HepG2 (cell line): ENCODE results near the gene RICTOR. TPM values are rescaled to one million over a fixed set of nuclear protein-coding genes. Genes with fewer than 3 reads are reported as not detected.

Experiments
- ATAC-seq: fragments of 200-7000 bp; cut with Tn5 transposase; 3 replicates; pipeline ENCODE4 v1.9.1; 2020; ENCODE audit warnings: mild to moderate bottlenecking, moderate library complexity
- BruUV-seq: library from RNA; stranded (reverse); fragments of 400-500 nt; replicated peaks from 2 replicates; lab custom pipeline; 2021; lab: Mats Ljungman, UMichigan
- CTCF ChIA-PET: fragments of 300-600 bp; formaldehyde crosslinking; extraction: SDS; loops from one replicate; lab custom pipeline; 2021; ENCODE audit warnings: low total read pairs, inconsistent platforms, low intra/inter-chr PET ratio; lab: Yijun Ruan, JAX
- POLR2A ChIA-PET: fragments of 350-600 bp; sonication (Branson Sonifier 250); formaldehyde crosslinking; loops from one replicate; lab custom pipeline; 2020; ENCODE audit warnings: antibody characterized with exemption, inconsistent platforms; lab: Yijun Ruan, JAX
- DNase-seq: peaks from one replicate; pipeline ENCODE4 v3.0.0-alpha.2; 2015; ENCODE audit warnings: low spot score
- FAIRE-seq: peaks from 3 replicates; lab custom pipeline; 2011; peaks lifted over from hg19 to GRCh38; lab: Jason Lieb, UNC
- H2AFZ ChIP-seq: one replicate; pipeline ENCODE4 v1.6.1; 2011; ENCODE audit warnings: low read length, inconsistent platforms
- H3K27ac ChIP-seq: fragments of 300-600 bp; 3 replicates; pipeline ENCODE4 v1.8.0; 2011; ENCODE audit warnings: mixed run types, mild to moderate bottlenecking, mixed read lengths, low read length, inconsistent platforms; ENCODE audit not compliant: insufficient read depth; ENCODE audit errors: extremely low read length
- H3K27me3 ChIP-seq, 2 experiments: fragments of 200-600 bp in 1 of 2; 2 replicates in 1 of 2; 3 replicates in 1 of 2; pipeline versions ENCODE4 v1.6.0 to v1.8.0; 2011; ENCODE audit warnings: low read length in 2 of 2, mild to moderate bottlenecking in 2 of 2, moderate library complexity in 2 of 2, inconsistent platforms in 1 of 2; ENCODE audit not compliant: insufficient read depth in 2 of 2, control insufficient read depth in 1 of 2
- H3K36me3 ChIP-seq, 2 experiments: fragments of 200-600 bp in 1 of 2; replicated peaks in 1 of 2; 2 replicates in 1 of 2; 3 replicates in 1 of 2; pipeline versions ENCODE4 v1.5.1 to v1.8.0; 2011; ENCODE audit warnings: low read length in 2 of 2, inconsistent platforms in 1 of 2; ENCODE audit not compliant: insufficient read depth in 2 of 2, control insufficient read depth in 1 of 2
- H3K4me1 ChIP-seq: 2 replicates; pipeline ENCODE4 v1.5.1; 2012; ENCODE audit warnings: low read length, inconsistent platforms; ENCODE audit not compliant: insufficient read depth
- H3K4me2 ChIP-seq: 2 replicates; pipeline ENCODE4 v1.6.0; 2011; ENCODE audit warnings: low read depth, low read length, inconsistent platforms
- H3K4me3 ChIP-seq, 3 experiments: fragments of 200-600 bp in 1 of 3; sonication (generic), shearing (Covaris generic) in 1 of 3; replicated peaks in 1 of 3; 2 replicates each; pipeline ENCODE4 v1.5.1; 2011 to 2016; ENCODE audit warnings: low read length in 3 of 3, inconsistent platforms in 2 of 3, low read depth in 2 of 3, mild to moderate bottlenecking in 2 of 3, control low read depth in 1 of 3, mixed read lengths in 1 of 3; ENCODE audit not compliant: insufficient read depth in 1 of 3
- H3K79me2 ChIP-seq: one replicate; pipeline ENCODE4 v1.6.1; 2011; ENCODE audit warnings: low read length, inconsistent platforms; ENCODE audit not compliant: insufficient read depth
- H3K9ac ChIP-seq: 2 replicates; pipeline ENCODE4 v1.6.0; 2011; ENCODE audit warnings: mild to moderate bottlenecking, low read depth, low read length, inconsistent platforms; ENCODE audit not compliant: insufficient read depth
- H3K9me3 ChIP-seq: 2 replicates; pipeline ENCODE4 v1.5.1; 2012; ENCODE audit warnings: mild to moderate bottlenecking, low read length
- H4K20me1 ChIP-seq: 2 replicates; pipeline ENCODE4 v1.6.0; 2011; ENCODE audit warnings: inconsistent platforms, mild to moderate bottlenecking, low read length, moderate library complexity; ENCODE audit not compliant: insufficient read depth
- ADNP ChIP-seq: sonication (generic); formaldehyde crosslinking; IDR thresholded peaks from 2 replicates; pipeline ENCODE4 v1.4.0; 2020; ENCODE audit warnings: missing genetic modification reagents
- DBP ChIP-seq: sonication (generic); formaldehyde crosslinking; IDR thresholded peaks from 2 replicates; pipeline ENCODE4 v1.4.0; 2020; ENCODE audit warnings: missing genetic modification reagents; ENCODE audit errors: not compliant biosample characterization
- E2F5 ChIP-seq: sonication (generic); formaldehyde crosslinking; conservative IDR thresholded peaks from 2 replicates; pipeline ENCODE4 v1.4.0; 2020; ENCODE audit warnings: missing genetic modification reagents
- HCFC1 ChIP-seq: fragments of 150-350 bp; IDR thresholded peaks from 2 replicates; pipeline ENCODE4 v1.6.1; 2014; ENCODE audit warnings: low read depth, low read length
- HIC2 ChIP-seq: sonication (generic); formaldehyde crosslinking; IDR thresholded peaks from 2 replicates; pipeline ENCODE4 v1.9.0; 2022; ENCODE audit warnings: low read depth, missing genetic modification reagents
- LRRFIP1 ChIP-seq: sonication (generic); formaldehyde crosslinking; conservative IDR thresholded peaks from 2 replicates; pipeline ENCODE4 v1.4.0; 2020; ENCODE audit warnings: missing genetic modification reagents
- MEIS2 ChIP-seq: sonication (generic); formaldehyde crosslinking; IDR thresholded peaks from 2 replicates; pipeline ENCODE4 v1.9.0; 2021; ENCODE audit warnings: mild to moderate bottlenecking, missing genetic modification reagents
- MNT ChIP-seq: fragments of 450-650 bp; IDR thresholded peaks from 2 replicates; pipeline ENCODE4 v1.6.1; 2016
- NFYC ChIP-seq: IDR thresholded peaks from 2 replicates; pipeline ENCODE4 v1.6.1; 2016; ENCODE audit warnings: missing genetic modification reagents, missing compliant biosample characterization
- RBM39 ChIP-seq: fragments of 200-400 bp; formaldehyde crosslinking; IDR thresholded peaks from one replicate; pipeline ENCODE4 v1.6.1; 2018; ENCODE audit warnings: antibody characterized with exemption, mild to moderate bottlenecking, low read depth, low read length; ENCODE audit not compliant: poor library complexity, severe bottlenecking
- SIN3A ChIP-seq: IDR thresholded peaks from 2 replicates; pipeline ENCODE4 v1.6.1; 2011; ENCODE audit warnings: low read depth, mild to moderate bottlenecking, control low read depth, low read length, borderline replicate concordance
- SP2 ChIP-seq: sonication (generic); formaldehyde crosslinking; IDR thresholded peaks from 2 replicates; pipeline ENCODE4 v1.5.1; 2020; ENCODE audit warnings: mild to moderate bottlenecking, missing genetic modification reagents
- U2AF2 ChIP-seq: fragments of 200-400 bp; formaldehyde crosslinking; IDR thresholded peaks from 2 replicates; pipeline ENCODE4 v1.6.1; 2017; ENCODE audit warnings: low read depth, mild to moderate bottlenecking, low read length
- ZBTB7A ChIP-seq: sonication (generic); formaldehyde crosslinking; IDR thresholded peaks from 2 replicates; pipeline ENCODE4 v1.8.0; 2022; ENCODE audit warnings: mild to moderate bottlenecking, missing genetic modification reagents
- ZNF296 ChIP-seq: sonication (generic); formaldehyde crosslinking; conservative IDR thresholded peaks from 2 replicates; pipeline ENCODE4 v1.5.0; 2020; ENCODE audit warnings: mild to moderate bottlenecking, missing genetic modification reagents
- ZNF331 ChIP-seq: sonication (generic); formaldehyde crosslinking; IDR thresholded peaks from 2 replicates; pipeline ENCODE4 v1.4.0; 2020; ENCODE audit warnings: missing genetic modification reagents
- ZNF619 ChIP-seq: sonication (generic); formaldehyde crosslinking; IDR thresholded peaks from 2 replicates; pipeline ENCODE4 v1.4.0; 2020; ENCODE audit warnings: mild to moderate bottlenecking, missing genetic modification reagents
- ZNF746 ChIP-seq: sonication (generic); formaldehyde crosslinking; IDR thresholded peaks from 2 replicates; pipeline ENCODE4 v1.8.0; 2022; ENCODE audit warnings: mild to moderate bottlenecking, missing genetic modification reagents
- WGBS: methylation state at CpG from one replicate; pipeline ENCODE4 v1.1.6; 2017; ENCODE audit warnings: low lambda C conversion rate; 5-methylcytosine and 5-hydroxymethylcytosine counted together
- in situ Hi-C: cut with HindIII; loops from 2 replicates; pipeline ENCODE4 v1.10.0; 2017; ENCODE audit warnings: low pct_unique_long_range_greater_than_20kb; ENCODE audit not compliant: extremely low pct_ligation_motif_present
- intact Hi-C: fragments of 100-400 bp; cut with micrococcal nuclease; formaldehyde crosslinking; loops from one replicate; pipeline ENCODE4 v1.10.0; 2022; ENCODE audit not compliant: unreplicated experiment
- polyA plus RNA-seq, 8 experiments: library from polyadenylated mRNA; depleted of rRNA in 3 of 8; stranded (reverse) in 7 of 8; unstranded in 1 of 8; fragments of >200 nt; fragmentation: Illumina TruSeq in 4 of 8; extraction: Trizol in 4 of 8; gene quantifications; 2 replicates each; pipeline versions ENCODE4 v1.2.1 to v1.2.3, GENCODE V29; 2011 to 2016; ENCODE audit warnings: low read depth in 4 of 8, missing spikeins in 1 of 8, mixed read lengths in 1 of 8; ENCODE audit not compliant: insufficient read depth in 1 of 8
- total RNA-seq, 5 experiments: library from RNA; depleted of rRNA; stranded (reverse); fragments of >200 nt; fragmentation: Illumina TruSeq; extraction: Trizol; gene quantifications; 2 replicates each; pipeline ENCODE4 v1.2.3, GENCODE V29; 2016; ENCODE audit warnings: low read depth in 1 of 5

Gene RICTOR
- total and polyA plus RNA-seq, 2 of the 13 experiments (the other 11 are each of a cell fraction or from before 2014, with no cell fraction given) = 10.7 to 15.4 TPM

GRCh38 chr5:39073767-39074016, 507 bp downstream of the RICTOR start:
- peaks cover 23% of the 10 kb centered on the region for H4K20me1 ChIP-seq
- H3K9me3 ChIP-seq = no peaks in the 10 kb centered on the region
- intact Hi-C loops = loop anchor here (1.0 to 10.0 kb wide), 3 partner anchors 17 to 1711 kb away; no protein-coding TSS in a partner anchor
- ATAC-seq (no peak; the same call in 2 of the 3 replicates), DNase-seq (no peak), FAIRE-seq (no peak)
- no peak overlapping the region for H2AFZ ChIP-seq
- ChIA-PET POLR2A (no interaction called here), CTCF (no interaction called here)
- H3K4me3 ChIP-seq = peak overlapping the region; percentile 85 to 100 (median 99)
- H3K36me3 ChIP-seq = peaks cover 0 to 4% of the 10 kb centered on the region in 2 experiments; a peak in 1 of 5 replicates
- 0% methylated on average over 4 of the region's 29 CpGs for WGBS
- peak overlapping the region; percentile 98 for H3K27ac ChIP-seq
- H3K79me2 ChIP-seq = peaks cover 47% of the 10 kb centered on the region
- H3K4me2 ChIP-seq = peak overlapping the region; percentile 88
- in situ Hi-C loops = loop anchor here (10.0 kb wide), 1 partner anchor 229 kb away; the partner anchor contains the start of gene OSMR
- peak overlapping the region; percentile 99 for H3K9ac ChIP-seq
- BruUV-seq = no TSS peak
- no peaks in the 10 kb centered on the region; a peak in 1 of 5 replicates for H3K27me3 ChIP-seq
- H3K4me1 ChIP-seq = peaks cover 28% of the 10 kb centered on the region
- TF ChIP-seq ZNF619 (CRISPR knock-in tag) (no peak), MEIS2 (CRISPR knock-in tag) (0 out of 2 replicates have a peak, but pooled peaks have one; percentile 12), LRRFIP1 (CRISPR knock-in tag) (no peak), SIN3A (no peak), ADNP (no peak), DBP (CRISPR knock-in tag) (no peak), E2F5 (CRISPR knock-in tag) (no peak), ZNF746 (CRISPR knock-in tag) (0 out of 2 replicates have a peak, but pooled peaks have one; percentile 19), NFYC (no peak), HIC2 (CRISPR knock-in tag) (no peak), ZNF296 (CRISPR knock-in tag) (no peak), SP2 (CRISPR knock-in tag) (0 out of 2 replicates have a peak, but pooled peaks have one; percentile 3), MNT (no peak), ZNF331 (CRISPR knock-in tag) (no peak), HCFC1 (no peak), RBM39 (no peak), U2AF2 (no peak), ZBTB7A (CRISPR knock-in tag) (0 out of 2 replicates have a peak, but pooled peaks have one; percentile 29)
